Fibroblast of lung (primary cell): ENCODE data around the gene CEBPE. TPM values are rescaled to one million over a fixed set of nuclear protein-coding genes. Genes with fewer than 3 reads are reported as not detected.

Experiments
- DNase-seq, 2 donors: peaks; one replicate each; pipeline versions ENCODE4 v3.0.0 to v3.0.0-alpha.2; 2010; ENCODE audit warnings: low read depth in 2 of 2
- H2AFZ ChIP-seq: 2 replicates; pipeline ENCODE4 v1.5.1; 2012; ENCODE audit warnings: low read length, control low read depth, inconsistent platforms
- H3K27ac ChIP-seq: 2 replicates; pipeline ENCODE4 v1.5.1; 2011; ENCODE audit warnings: low read length, control low read depth; ENCODE audit not compliant: insufficient read depth
- H3K27me3 ChIP-seq: 2 replicates; pipeline ENCODE4 v1.5.1; 2011; ENCODE audit warnings: mild to moderate bottlenecking, low read length; ENCODE audit not compliant: control insufficient read depth, insufficient read depth
- H3K36me3 ChIP-seq: 2 replicates; pipeline ENCODE4 v1.5.1; 2011; ENCODE audit warnings: low read length; ENCODE audit not compliant: control insufficient read depth, insufficient read depth
- H3K4me1 ChIP-seq: 2 replicates; pipeline ENCODE4 v1.5.1; 2011; ENCODE audit warnings: low read length; ENCODE audit not compliant: control insufficient read depth, insufficient read depth; ENCODE audit errors: extremely low read depth
- H3K4me2 ChIP-seq: 2 replicates; pipeline ENCODE4 v1.5.1; 2011; ENCODE audit warnings: low read length, control low read depth; ENCODE audit not compliant: insufficient read depth; ENCODE audit errors: extremely low read depth
- H3K4me3 ChIP-seq, 4 experiments: fragments of 200-600 bp in 1 of 4; sonication (generic) in 1 of 4; replicated peaks in 1 of 4; 2 replicates each; pipeline ENCODE4 v1.5.1; 2011 to 2016; ENCODE audit warnings: low read length in 4 of 4, low read depth in 3 of 4, mild to moderate bottlenecking in 3 of 4, control low read depth in 2 of 4, inconsistent platforms in 1 of 4, mixed read lengths in 1 of 4; ENCODE audit not compliant: insufficient read depth in 1 of 4; ENCODE audit errors: control extremely low read depth in 1 of 4
- H3K79me2 ChIP-seq: 2 replicates; pipeline ENCODE4 v1.5.1; 2012; ENCODE audit warnings: mild to moderate bottlenecking, low read length, inconsistent platforms; ENCODE audit not compliant: control insufficient read depth, insufficient read depth
- H3K9ac ChIP-seq: 2 replicates; pipeline ENCODE4 v1.5.1; 2011; ENCODE audit warnings: mild to moderate bottlenecking, low read length, control low read depth; ENCODE audit not compliant: insufficient read depth
- H3K9me3 ChIP-seq: 2 replicates; pipeline ENCODE4 v1.5.1; 2012; ENCODE audit warnings: low read depth, low read length; ENCODE audit not compliant: control insufficient read depth, insufficient read depth
- H4K20me1 ChIP-seq: 2 replicates; pipeline ENCODE4 v1.5.1; 2011; ENCODE audit warnings: low read length; ENCODE audit not compliant: control insufficient read depth, insufficient read depth; ENCODE audit errors: extremely low read depth
- CTCF ChIP-seq, 2 donors: IDR thresholded peaks in 1 of 2; conservative IDR thresholded peaks in 1 of 2; 1 replicate in 1 of 2; 2 replicates in 1 of 2; pipeline ENCODE4 v1.5.1; 2011 to 2012; ENCODE audit warnings: low read length in 2 of 2, control low read depth in 1 of 2, inconsistent platforms in 1 of 2, low read depth in 1 of 2, mild to moderate bottlenecking in 1 of 2
- EZH2 ChIP-seq: IDR thresholded peaks from 2 replicates; pipeline ENCODE4 v1.5.1; 2012; ENCODE audit warnings: low read length, control low read depth, mild to moderate bottlenecking; ENCODE audit errors: missing control alignments
- polyA plus RNA-seq, 2 donors: library from polyadenylated mRNA; depleted of rRNA in 1 of 2; stranded (reverse) in 1 of 2; unstranded in 1 of 2; fragments of >200 nt; gene quantifications; 2 replicates each; pipeline ENCODE4 v1.2.1, GENCODE V29; 2011 to 2012; ENCODE audit warnings: missing spikeins in 1 of 2
- total RNA-seq: library from RNA; depleted of rRNA; stranded (reverse); fragments of >200 nt; gene quantifications from 2 replicates; pipeline ENCODE4 v1.2.1, GENCODE V29; 2014

Gene CEBPE
- total and polyA plus RNA-seq, 2 donors (not counting 1 experiment from before 2014, with no cell fraction given), result not detected

DNA sequence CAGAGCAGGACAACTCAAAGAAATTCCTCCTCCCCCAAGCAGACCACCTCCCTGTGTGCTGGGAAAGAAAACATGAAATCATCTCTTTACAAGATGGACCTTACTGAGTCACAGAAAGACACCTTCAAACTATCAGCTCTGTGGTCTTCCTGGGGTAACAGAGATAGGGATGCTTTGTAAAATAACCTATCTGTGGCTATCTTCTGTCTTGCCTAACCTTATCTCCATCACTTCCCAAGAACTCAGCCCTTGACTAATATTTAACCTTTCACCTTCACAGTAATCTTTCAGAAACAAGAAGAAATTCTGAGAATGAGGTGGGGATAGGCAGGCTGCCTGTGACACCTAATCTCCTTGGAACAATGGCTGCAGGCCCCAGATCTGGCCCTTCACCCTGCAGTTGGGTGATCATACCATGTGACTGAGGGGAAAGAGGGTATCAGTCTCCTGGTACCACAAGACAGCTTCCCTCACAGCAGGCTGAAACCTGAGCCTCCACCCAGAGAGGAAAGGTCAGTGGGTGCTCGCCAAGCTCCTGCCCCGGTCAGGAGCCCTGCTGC, 27.4 kb upstream of the CEBPE start:
- H3K79me2 ChIP-seq, result no peaks in the 10 kb centered on the region
- H3K27me3 ChIP-seq, result peaks cover 4% of the 10 kb centered on the region
- H3K4me2 ChIP-seq, result no peak overlapping the region
- H3K27ac ChIP-seq, result no peak overlapping the region
- H3K9me3 ChIP-seq, result no peaks in the 10 kb centered on the region
- H3K9ac ChIP-seq, result no peak overlapping the region
- H3K36me3 ChIP-seq, result no peaks in the 10 kb centered on the region
- TF ChIP-seq EZH2 (no peak), CTCF (conservative IDR thresholded peaks at IDR 0.05 in 1 of 2, IDR thresholded peaks at IDR 0.05 in 1 of 2; ENCODE audit: low read depth in 1 of 2, low read length in 2 of 2) (no peak)
- DNase-seq, result no peak
- no peak overlapping the region for H3K4me3 ChIP-seq
- H4K20me1 ChIP-seq, result no peaks in the 10 kb centered on the region
- H2AFZ ChIP-seq, result no peak overlapping the region
- no peaks in the 10 kb centered on the region for H3K4me1 ChIP-seq

- no peak overlapping the region for H3K27ac ChIP-seq
- no peak overlapping the region for H3K9ac ChIP-seq
- H3K79me2 ChIP-seq, result no peaks in the 10 kb centered on the region
- peaks cover 4% of the 10 kb centered on the region for H3K27me3 ChIP-seq
- H2AFZ ChIP-seq, result no peak overlapping the region
- peak in 1 of 2 donors; percentile 38 for DNase-seq
- H3K36me3 ChIP-seq, result no peaks in the 10 kb centered on the region
- H3K4me2 ChIP-seq, result no peak overlapping the region
- H3K4me3 ChIP-seq, result no peak overlapping the region
- H4K20me1 ChIP-seq, result no peaks in the 10 kb centered on the region
- H3K4me1 ChIP-seq, result no peaks in the 10 kb centered on the region
- TF ChIP-seq EZH2, result no peak
- no peak for TF ChIP-seq CTCF (conservative IDR thresholded peaks at IDR 0.05 in 1 of 2, IDR thresholded peaks at IDR 0.05 in 1 of 2; ENCODE audit: low read depth in 1 of 2, low read length in 2 of 2)
- H3K9me3 ChIP-seq, result no peaks in the 10 kb centered on the region
Observed at GRCh38 chr14:23145794-23146350, 26.8 kb upstream of the CEBPE start.

DNA sequence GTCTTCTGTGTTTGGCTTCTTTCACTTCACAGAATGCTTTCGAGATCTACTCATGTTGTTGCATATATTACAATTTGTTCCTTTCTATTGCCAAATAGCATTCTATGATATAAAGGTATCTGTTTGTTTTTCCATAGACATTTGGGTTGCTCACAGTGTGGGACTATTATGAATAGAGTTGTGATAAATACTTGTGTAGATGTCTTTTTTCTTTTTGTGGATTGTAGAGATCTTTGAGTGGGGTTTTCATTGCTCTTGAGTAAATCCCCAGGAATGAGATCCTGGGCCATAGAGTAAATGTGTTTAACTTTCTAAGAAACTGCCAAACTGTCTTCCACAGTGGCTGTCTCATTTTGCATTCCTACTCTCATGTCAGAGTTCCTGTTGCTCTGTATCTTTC, 24.9 kb upstream of the CEBPE start:
- no peak overlapping the region for H2AFZ ChIP-seq
- no peak overlapping the region for H3K27ac ChIP-seq
- H3K4me2 ChIP-seq, result no peak overlapping the region
- no peaks in the 10 kb centered on the region for H4K20me1 ChIP-seq
- peak in 1 of 2 donors; percentile 14 for DNase-seq
- H3K4me3 ChIP-seq, result no peak overlapping the region
- no peaks in the 10 kb centered on the region for H3K36me3 ChIP-seq
- peaks cover 4% of the 10 kb centered on the region for H3K27me3 ChIP-seq
- TF ChIP-seq EZH2, result no peak
- TF ChIP-seq CTCF (conservative IDR thresholded peaks at IDR 0.05 in 1 of 2, IDR thresholded peaks at IDR 0.05 in 1 of 2; ENCODE audit: low read depth in 1 of 2, low read length in 2 of 2), result no peak
- H3K9me3 ChIP-seq, result no peaks in the 10 kb centered on the region
- no peaks in the 10 kb centered on the region for H3K4me1 ChIP-seq
- H3K9ac ChIP-seq, result no peak overlapping the region
- no peaks in the 10 kb centered on the region for H3K79me2 ChIP-seq
